Spleen (tissue), 7 donors: ENCODE measurements around the gene CNPY2.

Source experiments
- CTCF ChIP-seq, 11 experiments: fragments of 200-600 bp in 7 of 11; fragments of 450-650 bp in 4 of 11; sonication (generic) in 4 of 11; IDR thresholded peaks in 8 of 11; conservative IDR thresholded peaks in 3 of 11; 1 replicate in 7 of 11; 2 replicates in 4 of 11; pipeline versions ENCODE4 v1.4.0 to v1.8.0; 2016 to 2021; ENCODE audit warnings: antibody characterized with exemption in 11 of 11, inconsistent platforms in 4 of 11, mild to moderate bottlenecking in 1 of 11
- POLR2A ChIP-seq, 3 donors: fragments of 450-650 bp; IDR thresholded peaks; one replicate each; pipeline ENCODE4 v1.5.1; 2017; ENCODE audit warnings: antibody characterized with exemption in 3 of 3, mild to moderate bottlenecking in 1 of 3
- donor health status: DM: no; HTN: no; CAD: no; lungs with moderate emphysema.
- donor health status: DM: no; HTN: no; CAD: no.
- donor health status: DM: no; HTN: no; CAD: no.

GRCh38 chr12:56338308-56339157 lies 22.7 kb upstream of the CNPY2 start, which contains the start of gene IL23A:
- TF ChIP-seq CTCF (IDR thresholded peaks at IDR 0.05 in 8 of 11, conservative IDR thresholded peaks at IDR 0.05 in 3 of 11), result no peak
- TF ChIP-seq POLR2A (IDR thresholded peaks at IDR 0.05), result peak in 1 of 3 donors; percentile 35
